ENCODE data around the gene C1QTNF8. TPM values are rescaled to one million over a fixed set of nuclear protein-coding genes. Genes with fewer than 3 reads are reported as not detected.
A peak's percentile ranks its signal among the peaks of the same experiment; 100 is the strongest.

The C1QTNF8 gene
- total and polyA plus RNA-seq, 5 donors from 2014 or later = not detected

GRCh38 chr16:1067629-1068028 is 28.4 kb downstream of the C1QTNF8 start:
- Histone ChIP-seq H3K9me3 (ENCODE audit: control insufficient read depth in 2 of 2, low read length in 2 of 2) (no peaks in the 10 kb centered on the region), H3K27me3 (ENCODE audit: control insufficient read depth, insufficient read depth, low read length) (no peaks in the 10 kb centered on the region), H3K36me3 (ENCODE audit: control insufficient read depth, insufficient read depth, low read length) (no peaks in the 10 kb centered on the region), H3K4me1 (ENCODE audit: control insufficient read depth, insufficient read depth, low read length, poor library complexity, severe bottlenecking) (no peaks in the 10 kb centered on the region), H3K4me3 (ENCODE audit: low read depth, low read length) (no peak overlapping the region), H3K27ac (ENCODE audit: insufficient read depth, low read length, poor library complexity, severe bottlenecking) (no peak overlapping the region)
- Mint-ChIP-seq H3K4me1 (no peaks in the 10 kb centered on the region), H3K36me3 (no peaks in the 10 kb centered on the region), H3K9me3 (no peaks in the 10 kb centered on the region), H3K27ac (peak overlapping the region in 1 of 3 donors; percentile 53), H3K27me3 (peaks cover 17% of the 10 kb centered on the region), H3K4me3 (peak overlapping the region in 1 of 4 donors; percentile 66)
- no peak for ATAC-seq (ENCODE audit: low read depth in 2 of 2)
- DNase-seq = no peak

DNA sequence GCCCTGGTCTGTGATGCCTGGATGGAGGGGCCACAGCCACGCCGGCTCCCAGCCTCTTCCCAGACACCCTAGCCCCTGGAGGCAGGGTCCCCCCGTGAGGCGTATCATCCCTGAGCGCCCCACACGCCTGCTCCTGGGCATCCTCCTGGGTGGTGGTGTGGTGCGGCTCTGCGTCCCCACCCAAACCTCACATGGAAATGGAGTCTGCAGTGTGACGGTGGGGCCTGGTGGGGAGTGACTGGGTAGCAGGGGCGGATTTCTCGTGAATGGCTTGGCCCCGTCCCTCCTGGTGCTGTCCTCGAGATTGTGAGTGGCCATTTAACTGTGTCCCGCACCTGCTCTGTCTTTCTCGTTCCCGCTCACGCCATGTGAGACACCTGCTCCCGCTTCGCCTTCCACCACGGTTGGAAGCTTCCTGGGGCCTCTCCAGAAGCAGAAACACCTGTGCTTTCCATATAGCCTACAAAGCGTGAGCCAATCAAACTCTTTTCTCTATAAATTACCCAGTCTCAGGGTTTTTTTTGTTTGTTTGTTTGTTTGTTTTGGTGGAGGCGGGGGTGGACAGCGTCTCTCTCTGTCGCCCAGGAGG is 29.4 kb downstream of the C1QTNF8 start:
- H3K9me3 ChIP-seq (ENCODE audit: control insufficient read depth in 2 of 2, low read length in 2 of 2) = no peaks in the 10 kb centered on the region
- H3K4me1 Mint-ChIP-seq = no peaks in the 10 kb centered on the region
- no peaks in the 10 kb centered on the region for H3K27me3 ChIP-seq (ENCODE audit: control insufficient read depth, insufficient read depth, low read length)

DNA sequence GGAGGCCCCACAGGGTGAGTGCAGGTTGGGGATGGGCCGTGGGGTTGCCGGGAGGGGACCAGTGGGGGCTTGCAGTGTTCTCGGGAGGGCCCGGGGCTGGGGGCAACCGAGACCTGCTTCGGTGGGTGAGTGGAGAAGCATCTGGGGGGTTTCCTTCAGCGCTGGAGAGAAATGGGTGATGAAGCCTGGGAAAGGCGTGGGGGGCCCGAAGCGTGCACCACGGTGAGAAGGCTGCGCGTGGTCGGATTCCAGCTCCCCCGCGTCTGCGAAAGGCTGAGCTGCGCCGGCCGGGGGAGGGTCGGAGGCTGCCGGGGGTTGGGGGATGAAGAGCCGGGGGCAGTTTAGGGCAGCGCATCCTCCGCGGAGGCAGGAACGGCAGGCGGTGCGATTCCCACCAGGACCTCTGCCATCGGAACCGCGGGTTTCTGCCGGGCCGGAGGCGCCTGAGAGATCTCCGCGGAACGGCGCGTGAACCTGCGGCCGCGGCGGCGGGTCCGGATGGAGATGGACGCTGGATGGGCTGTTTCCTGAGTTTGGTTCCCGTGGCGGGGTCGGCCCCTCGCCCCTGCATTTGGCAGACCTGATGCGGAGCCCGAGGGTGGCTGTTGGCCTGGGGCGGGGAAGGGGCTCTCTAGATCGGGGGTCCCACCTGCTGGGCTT is 30.4 kb downstream of the C1QTNF8 start:
- H3K4me3 Mint-ChIP-seq = no peak overlapping the region
- no peak for DNase-seq
- H3K9me3 Mint-ChIP-seq = no peaks in the 10 kb centered on the region
- H3K36me3 ChIP-seq (ENCODE audit: control insufficient read depth, insufficient read depth, low read length) = no peaks in the 10 kb centered on the region
- H3K27ac ChIP-seq (ENCODE audit: insufficient read depth, low read length, poor library complexity, severe bottlenecking) = no peak overlapping the region
- H3K9me3 ChIP-seq (ENCODE audit: control insufficient read depth in 2 of 2, low read length in 2 of 2) = no peaks in the 10 kb centered on the region
- ATAC-seq (ENCODE audit: low read depth in 2 of 2) = no peak
- H3K4me3 ChIP-seq (ENCODE audit: low read depth, low read length) = no peak overlapping the region
- no peaks in the 10 kb centered on the region for H3K36me3 Mint-ChIP-seq
- H3K27me3 ChIP-seq (ENCODE audit: control insufficient read depth, insufficient read depth, low read length) = no peaks in the 10 kb centered on the region
- no peaks in the 10 kb centered on the region for H3K4me1 Mint-ChIP-seq
- no peak overlapping the region for H3K27ac Mint-ChIP-seq
- H3K27me3 Mint-ChIP-seq = peaks cover 9% of the 10 kb centered on the region
- no peaks in the 10 kb centered on the region for H3K4me1 ChIP-seq (ENCODE audit: control insufficient read depth, insufficient read depth, low read length, poor library complexity, severe bottlenecking)

More for the DNA sequence above, 29.4 kb downstream of the C1QTNF8 start:
- ATAC-seq (ENCODE audit: low read depth in 2 of 2) (no peak), DNase-seq (no peak)
- Mint-ChIP-seq H3K4me3 (no peak overlapping the region), H3K36me3 (no peaks in the 10 kb centered on the region), H3K27me3 (peaks cover 12% of the 10 kb centered on the region), H3K9me3 (no peaks in the 10 kb centered on the region), H3K27ac (no peak overlapping the region)
- Histone ChIP-seq H3K4me1 (ENCODE audit: control insufficient read depth, insufficient read depth, low read length, poor library complexity, severe bottlenecking) (no peaks in the 10 kb centered on the region), H3K4me3 (ENCODE audit: low read depth, low read length) (no peak overlapping the region), H3K27ac (ENCODE audit: insufficient read depth, low read length, poor library complexity, severe bottlenecking) (no peak overlapping the region), H3K36me3 (ENCODE audit: control insufficient read depth, insufficient read depth, low read length) (no peaks in the 10 kb centered on the region)

GRCh38 chr16:1063728-1064127 is 32.3 kb downstream of the C1QTNF8 start:
- peaks cover 9% of the 10 kb centered on the region for H3K27me3 Mint-ChIP-seq
- peaks cover 0 to 6% (median 2%) of the 10 kb centered on the region in 7 donors for H3K9me3 Mint-ChIP-seq

DNA sequence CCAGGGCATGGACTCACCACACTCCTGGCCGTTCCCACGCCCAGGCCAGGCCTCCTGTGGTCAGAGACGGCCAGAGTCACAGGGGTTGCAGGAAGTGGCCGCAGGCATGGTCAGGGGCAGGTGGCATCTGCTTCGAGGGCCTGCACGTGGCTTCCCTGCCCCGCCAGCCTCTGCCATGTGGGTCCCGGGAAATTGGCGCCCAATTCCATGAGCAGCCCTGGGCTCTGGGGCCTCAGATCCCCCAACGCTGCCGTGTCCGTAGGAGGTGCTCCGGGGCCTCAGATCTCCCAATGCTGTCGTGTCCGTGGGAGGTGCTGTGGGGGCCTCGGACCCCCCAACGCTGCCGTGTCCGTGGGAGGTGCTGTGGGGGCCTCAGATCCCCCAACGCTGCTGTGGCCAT is 33.1 kb downstream of the C1QTNF8 start:
- Mint-ChIP-seq H3K4me1 (no peaks in the 10 kb centered on the region), H3K27me3 (peaks cover 4% of the 10 kb centered on the region), H3K4me3 (no peak overlapping the region), H3K9me3 (peaks cover 0 to 6% (median 2%) of the 10 kb centered on the region in 7 donors), H3K36me3 (no peaks in the 10 kb centered on the region), H3K27ac (no peak overlapping the region)
- Histone ChIP-seq H3K27me3 (ENCODE audit: control insufficient read depth, insufficient read depth, low read length) (no peaks in the 10 kb centered on the region), H3K9me3 (ENCODE audit: control insufficient read depth in 2 of 2, low read length in 2 of 2) (peaks cover 3 to 8% of the 10 kb centered on the region in 2 experiments), H3K4me1 (ENCODE audit: control insufficient read depth, insufficient read depth, low read length, poor library complexity, severe bottlenecking) (no peaks in the 10 kb centered on the region), H3K4me3 (ENCODE audit: low read depth, low read length) (no peak overlapping the region), H3K36me3 (ENCODE audit: control insufficient read depth, insufficient read depth, low read length) (no peaks in the 10 kb centered on the region), H3K27ac (ENCODE audit: insufficient read depth, low read length, poor library complexity, severe bottlenecking) (no peak overlapping the region)
- ATAC-seq (ENCODE audit: low read depth in 2 of 2) (no peak), DNase-seq (no peak)

More at GRCh38 chr16:1063728-1064127, 32.3 kb downstream of the C1QTNF8 start:
- Histone ChIP-seq H3K4me3 (ENCODE audit: low read depth, low read length) (no peak overlapping the region), H3K4me1 (ENCODE audit: control insufficient read depth, insufficient read depth, low read length, poor library complexity, severe bottlenecking) (no peaks in the 10 kb centered on the region), H3K36me3 (ENCODE audit: control insufficient read depth, insufficient read depth, low read length) (no peaks in the 10 kb centered on the region), H3K27me3 (ENCODE audit: control insufficient read depth, insufficient read depth, low read length) (no peaks in the 10 kb centered on the region), H3K27ac (ENCODE audit: insufficient read depth, low read length, poor library complexity, severe bottlenecking) (no peak overlapping the region), H3K9me3 (ENCODE audit: control insufficient read depth in 2 of 2, low read length in 2 of 2) (peaks cover 3 to 8% of the 10 kb centered on the region in 2 experiments)
- no peak overlapping the region for H3K4me3 Mint-ChIP-seq
- ATAC-seq (ENCODE audit: low read depth in 2 of 2) (no peak), DNase-seq (no peak)
- H3K27ac Mint-ChIP-seq = no peak overlapping the region
- no peaks in the 10 kb centered on the region for H3K36me3 Mint-ChIP-seq
- H3K4me1 Mint-ChIP-seq = no peaks in the 10 kb centered on the region

DNA sequence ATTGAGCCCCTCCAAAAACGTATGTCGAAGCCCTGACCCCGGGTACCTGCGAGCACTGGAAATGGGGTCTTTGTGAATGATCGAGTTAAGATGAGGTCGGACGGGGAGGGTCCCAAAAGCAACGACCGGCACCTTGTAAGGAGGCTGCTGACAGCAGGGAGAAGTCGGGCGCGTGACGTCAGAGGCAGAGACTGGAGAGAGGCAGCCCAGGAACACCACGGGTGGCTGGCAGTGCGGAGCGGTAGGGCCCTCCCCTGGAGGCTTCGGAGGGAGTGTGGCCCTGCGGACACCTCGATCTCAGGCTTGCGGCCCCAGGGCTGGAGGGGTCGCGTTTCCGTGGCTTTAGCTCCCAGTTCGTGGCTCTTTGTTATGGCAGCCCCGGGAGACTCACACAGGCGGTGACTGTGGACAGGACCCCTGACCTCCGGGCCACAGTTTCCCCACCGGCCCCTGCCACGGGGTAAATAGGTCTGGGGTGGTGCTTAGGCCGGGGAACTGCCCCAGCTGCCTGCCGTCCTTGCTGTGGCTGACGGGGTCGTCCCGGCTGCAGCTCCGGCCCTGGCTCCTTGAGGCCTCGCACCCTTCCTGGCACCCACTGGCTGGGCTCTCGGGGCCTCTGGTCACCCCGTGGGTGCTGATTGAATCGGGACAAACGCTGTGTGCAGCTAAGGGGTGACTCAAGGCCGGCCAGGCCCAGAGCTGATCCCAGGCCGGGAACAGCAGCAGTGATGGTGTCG is 34.1 kb downstream of the C1QTNF8 start:
- Histone ChIP-seq H3K4me1 (ENCODE audit: control insufficient read depth, insufficient read depth, low read length, poor library complexity, severe bottlenecking) (no peaks in the 10 kb centered on the region), H3K27me3 (ENCODE audit: control insufficient read depth, insufficient read depth, low read length) (no peaks in the 10 kb centered on the region), H3K4me3 (ENCODE audit: low read depth, low read length) (no peak overlapping the region), H3K27ac (ENCODE audit: insufficient read depth, low read length, poor library complexity, severe bottlenecking) (no peak overlapping the region), H3K36me3 (ENCODE audit: control insufficient read depth, insufficient read depth, low read length) (no peaks in the 10 kb centered on the region), H3K9me3 (ENCODE audit: control insufficient read depth in 2 of 2, low read length in 2 of 2) (peaks cover 3 to 8% of the 10 kb centered on the region in 2 experiments)
- Mint-ChIP-seq H3K4me1 (no peaks in the 10 kb centered on the region), H3K36me3 (no peaks in the 10 kb centered on the region), H3K4me3 (no peak overlapping the region), H3K27ac (no peak overlapping the region), H3K9me3 (peaks cover 0 to 6% (median 2%) of the 10 kb centered on the region in 7 donors), H3K27me3 (no peaks in the 10 kb centered on the region)
- DNase-seq (no peak), ATAC-seq (ENCODE audit: low read depth in 2 of 2) (no peak)

GRCh38 chr16:1060416-1061340 is 35.4 kb downstream of the C1QTNF8 start:
- H3K27ac Mint-ChIP-seq = no peak overlapping the region
- no peaks in the 10 kb centered on the region for H3K27me3 Mint-ChIP-seq
- H3K4me1 ChIP-seq (ENCODE audit: control insufficient read depth, insufficient read depth, low read length, poor library complexity, severe bottlenecking) = no peaks in the 10 kb centered on the region
- no peaks in the 10 kb centered on the region for H3K36me3 ChIP-seq (ENCODE audit: control insufficient read depth, insufficient read depth, low read length)
- no peaks in the 10 kb centered on the region for H3K4me1 Mint-ChIP-seq
- H3K36me3 Mint-ChIP-seq = no peaks in the 10 kb centered on the region
- H3K9me3 Mint-ChIP-seq = peaks cover 0 to 6% (median 2%) of the 10 kb centered on the region in 7 donors
- no peak overlapping the region for H3K27ac ChIP-seq (ENCODE audit: insufficient read depth, low read length, poor library complexity, severe bottlenecking)
- no peak overlapping the region for H3K4me3 ChIP-seq (ENCODE audit: low read depth, low read length)
- peak overlapping the region in 1 of 4 donors; percentile 84 for H3K4me3 Mint-ChIP-seq
- peaks cover 3 to 8% of the 10 kb centered on the region in 2 experiments for H3K9me3 ChIP-seq (ENCODE audit: control insufficient read depth in 2 of 2, low read length in 2 of 2)
- ATAC-seq (ENCODE audit: low read depth in 2 of 2) (no peak), DNase-seq (no peak)
- no peaks in the 10 kb centered on the region for H3K27me3 ChIP-seq (ENCODE audit: control insufficient read depth, insufficient read depth, low read length)
